Measurements from ENCODE around the gene CHCHD6. TPM values are rescaled to one million over a fixed set of nuclear protein-coding genes. Genes with fewer than 3 reads are reported as not detected.

The CHCHD6 gene
- total RNA-seq, 1 donor, result 9.1 TPM

- no peak for DNase-seq (ENCODE audit: low read depth)
- no peak overlapping the region for H3K4me3 ChIP-seq (ENCODE audit: low read depth, low read length)
- TF ChIP-seq, protein P1, sequence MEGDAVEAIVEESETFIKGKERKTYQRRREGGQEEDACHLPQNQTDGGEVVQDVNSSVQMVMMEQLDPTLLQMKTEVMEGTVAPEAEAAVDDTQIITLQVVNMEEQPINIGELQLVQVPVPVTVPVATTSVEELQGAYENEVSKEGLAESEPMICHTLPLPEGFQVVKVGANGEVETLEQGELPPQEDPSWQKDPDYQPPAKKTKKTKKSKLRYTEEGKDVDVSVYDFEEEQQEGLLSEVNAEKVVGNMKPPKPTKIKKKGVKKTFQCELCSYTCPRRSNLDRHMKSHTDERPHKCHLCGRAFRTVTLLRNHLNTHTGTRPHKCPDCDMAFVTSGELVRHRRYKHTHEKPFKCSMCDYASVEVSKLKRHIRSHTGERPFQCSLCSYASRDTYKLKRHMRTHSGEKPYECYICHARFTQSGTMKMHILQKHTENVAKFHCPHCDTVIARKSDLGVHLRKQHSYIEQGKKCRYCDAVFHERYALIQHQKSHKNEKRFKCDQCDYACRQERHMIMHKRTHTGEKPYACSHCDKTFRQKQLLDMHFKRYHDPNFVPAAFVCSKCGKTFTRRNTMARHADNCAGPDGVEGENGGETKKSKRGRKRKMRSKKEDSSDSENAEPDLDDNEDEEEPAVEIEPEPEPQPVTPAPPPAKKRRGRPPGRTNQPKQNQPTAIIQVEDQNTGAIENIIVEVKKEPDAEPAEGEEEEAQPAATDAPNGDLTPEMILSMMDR (IDR thresholded peaks at IDR 0.05; ENCODE audit: insufficient read depth, low read depth, low read length), result no peak
Observed at GRCh38 chr3:126987596-126987995, 283.6 kb downstream of the CHCHD6 start.

DNA sequence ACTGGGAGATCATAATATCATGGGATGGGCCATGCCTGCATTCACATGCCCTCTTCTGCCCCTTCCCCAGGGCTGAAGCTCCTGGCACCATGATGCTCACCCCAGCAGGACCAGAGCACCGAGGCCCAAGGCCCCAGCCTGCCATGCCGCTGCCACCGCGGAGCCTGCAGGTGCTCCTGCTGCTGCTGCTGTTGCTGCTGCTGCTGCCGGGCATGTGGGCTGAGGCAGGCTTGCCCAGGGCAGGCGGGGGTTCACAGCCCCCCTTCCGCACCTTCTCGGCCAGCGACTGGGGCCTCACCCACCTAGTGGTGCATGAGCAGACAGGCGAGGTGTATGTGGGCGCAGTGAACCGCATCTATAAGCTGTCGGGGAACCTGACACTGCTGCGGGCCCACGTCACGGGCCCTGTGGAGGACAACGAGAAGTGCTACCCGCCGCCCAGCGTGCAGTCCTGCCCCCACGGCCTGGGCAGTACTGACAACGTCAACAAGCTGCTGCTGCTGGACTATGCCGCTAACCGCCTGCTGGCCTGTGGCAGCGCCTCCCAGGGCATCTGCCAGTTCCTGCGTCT is 284.5 kb downstream of the CHCHD6 start:
- TF ChIP-seq, protein P1 (IDR thresholded peaks at IDR 0.05; ENCODE audit: insufficient read depth, low read depth, low read length), result no peak
- no peak overlapping the region for H3K4me3 ChIP-seq (ENCODE audit: low read depth, low read length)
- no peak for DNase-seq (ENCODE audit: low read depth)

- H3K4me3 ChIP-seq (ENCODE audit: low read depth, low read length), result no peak overlapping the region
- no peak for DNase-seq (ENCODE audit: low read depth)
- TF ChIP-seq, protein P1 (IDR thresholded peaks at IDR 0.05; ENCODE audit: insufficient read depth, low read depth, low read length), result no peak
Observed at GRCh38 chr3:126989316-126990023, 285.4 kb downstream of the CHCHD6 start.

- DNase-seq (ENCODE audit: low read depth), result no peak
- no peak overlapping the region for H3K4me3 ChIP-seq (ENCODE audit: low read depth, low read length)
- TF ChIP-seq, protein P1 (IDR thresholded peaks at IDR 0.05; ENCODE audit: insufficient read depth, low read depth, low read length), result no peak
Observed at GRCh38 chr3:126990024-126990700, 286.1 kb downstream of the CHCHD6 start.

GRCh38 chr3:126990890-126991289 is 286.9 kb downstream of the CHCHD6 start:
- H3K4me3 ChIP-seq (ENCODE audit: low read depth, low read length), result no peak overlapping the region
- DNase-seq (ENCODE audit: low read depth), result no peak
- TF ChIP-seq, protein P1 (IDR thresholded peaks at IDR 0.05; ENCODE audit: insufficient read depth, low read depth, low read length), result no peak

- H3K4me3 ChIP-seq (ENCODE audit: low read depth, low read length), result no peak overlapping the region
- TF ChIP-seq, protein P1 (IDR thresholded peaks at IDR 0.05; ENCODE audit: insufficient read depth, low read depth, low read length), result no peak
- no peak for DNase-seq (ENCODE audit: low read depth)
Observed at GRCh38 chr3:126991366-126992200, 287.5 kb downstream of the CHCHD6 start.

Measured in fibroblast of villous mesenchyme (primary cell).